Measurements from ENCODE around the gene GALNT17. TPM values are rescaled to one million over a fixed set of nuclear protein-coding genes. Genes with fewer than 3 reads are reported as not detected.

The GALNT17 gene
- total RNA-seq, 3 donors from 2014 or later, result 1.2 to 9.9 (median 3.3) TPM

DNA sequence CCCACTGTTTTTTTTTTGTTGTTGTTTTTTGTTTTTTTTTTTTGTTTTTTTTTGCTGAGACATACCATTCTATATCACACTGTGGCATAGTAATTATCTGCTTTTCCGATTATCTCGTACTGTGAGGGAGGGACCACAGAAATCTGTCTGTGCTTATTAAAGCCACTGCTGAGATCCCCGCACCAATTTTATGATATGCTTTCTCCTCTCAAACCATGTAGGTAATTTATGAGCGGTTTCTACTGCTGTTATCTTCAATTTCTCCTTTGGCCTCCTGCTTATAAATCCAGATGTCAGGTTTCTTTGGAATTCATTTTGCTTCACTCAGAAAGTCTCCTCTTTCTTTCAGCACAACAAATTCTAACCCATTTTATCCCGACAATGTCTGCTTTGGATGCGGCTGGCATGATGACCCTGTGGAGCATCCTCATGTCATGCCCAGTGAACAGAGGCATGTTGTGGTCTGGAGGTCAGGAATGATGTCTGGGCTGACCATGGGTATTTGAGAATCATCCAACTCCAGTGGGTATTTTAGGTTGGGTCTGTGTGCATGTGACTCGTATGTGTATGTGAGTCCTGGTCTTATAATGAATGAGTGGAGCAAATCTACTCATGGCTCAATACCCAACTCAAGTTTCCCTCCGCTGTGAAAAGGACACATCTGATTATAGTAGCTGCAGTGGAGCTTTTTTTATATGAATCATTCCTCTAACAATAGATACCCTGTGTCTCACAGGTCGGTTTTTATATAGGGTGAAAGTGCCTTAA is 213.4 kb downstream of the GALNT17 start:
- Histone ChIP-seq H3K9me3 (peaks cover 0 to 14% of the 10 kb centered on the region in 2 donors), H3K27me3 (no peaks in the 10 kb centered on the region), H3K4me1 (no peaks in the 10 kb centered on the region), H3K36me3 (no peaks in the 10 kb centered on the region), H3K27ac (no peak overlapping the region), H3K4me3 (no peak overlapping the region)
- intact Hi-C loops (cut with DNase I; ENCODE audit: low total_unique reads), result no loop called here
- DNase-seq (ENCODE audit: low spot score in 2 of 2), result no peak
- TF ChIP-seq POLR2A (IDR thresholded peaks at IDR 0.05), result no peak

DNA sequence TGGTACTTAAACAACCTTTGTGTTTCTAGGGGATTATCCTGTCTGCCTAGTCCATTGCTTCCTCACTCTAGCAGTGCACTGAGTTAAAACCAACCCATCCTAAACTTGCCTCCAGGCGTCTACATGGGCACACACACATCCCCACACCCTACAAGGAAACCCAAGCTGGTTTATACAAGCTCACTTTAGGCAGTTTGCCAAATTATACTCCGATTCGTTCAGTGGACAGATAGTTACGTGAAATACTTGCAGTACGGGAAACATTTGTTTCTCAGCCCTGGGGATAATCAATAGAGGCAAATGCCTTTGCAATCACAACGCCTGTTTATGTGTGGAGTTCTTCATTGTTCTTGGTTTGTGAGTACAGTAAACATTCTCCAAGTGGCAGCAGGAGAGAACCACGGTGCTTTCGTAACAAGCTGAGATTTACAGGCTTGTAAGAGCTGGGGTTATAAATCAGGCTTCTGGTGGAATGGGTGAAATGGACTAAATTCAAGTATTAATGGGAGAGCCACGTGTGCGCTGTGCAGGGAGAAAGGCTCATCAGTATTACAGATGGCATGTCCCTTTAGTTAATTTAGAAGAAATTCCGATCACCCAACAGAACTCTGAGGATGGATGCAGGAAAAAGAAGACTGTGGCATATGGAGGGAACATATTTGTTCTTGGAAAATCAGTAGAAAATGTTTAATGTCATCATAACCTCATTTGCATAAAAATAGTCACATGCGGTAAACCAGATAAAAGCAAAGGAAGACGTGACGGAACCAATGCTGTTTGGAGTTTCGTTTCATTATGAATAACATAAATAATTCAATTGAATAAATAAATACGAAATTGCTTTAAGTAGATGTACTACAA is 217.1 kb downstream of the GALNT17 start:
- DNase-seq (ENCODE audit: low spot score in 2 of 2), result no peak
- Histone ChIP-seq H3K27me3 (no peaks in the 10 kb centered on the region), H3K4me1 (no peaks in the 10 kb centered on the region), H3K27ac (no peak overlapping the region), H3K36me3 (no peaks in the 10 kb centered on the region), H3K4me3 (no peak overlapping the region), H3K9me3 (peaks cover 0 to 19% of the 10 kb centered on the region in 2 donors)
- no peak for TF ChIP-seq POLR2A (IDR thresholded peaks at IDR 0.05)
- TF ChIP-seq CTCF (IDR thresholded peaks at IDR 0.05), result no peak
- no peak for TF ChIP-seq POLR2AphosphoS5 (IDR thresholded peaks at IDR 0.05)
- intact Hi-C loops (cut with DNase I; ENCODE audit: low total_unique reads), result no loop called here

GRCh38 chr7:71349682-71350481 is 217.9 kb downstream of the GALNT17 start:
- DNase-seq (ENCODE audit: low spot score in 2 of 2), result no peak
- Histone ChIP-seq H3K4me3 (no peak overlapping the region), H3K27me3 (no peaks in the 10 kb centered on the region), H3K36me3 (no peaks in the 10 kb centered on the region), H3K9me3 (peaks cover 0 to 10% of the 10 kb centered on the region in 2 donors), H3K4me1 (no peaks in the 10 kb centered on the region), H3K27ac (no peak overlapping the region)
- TF ChIP-seq POLR2A (IDR thresholded peaks at IDR 0.05) (no peak), POLR2AphosphoS5 (IDR thresholded peaks at IDR 0.05) (no peak)
- intact Hi-C loops (cut with DNase I; ENCODE audit: low total_unique reads), result no loop called here

DNA sequence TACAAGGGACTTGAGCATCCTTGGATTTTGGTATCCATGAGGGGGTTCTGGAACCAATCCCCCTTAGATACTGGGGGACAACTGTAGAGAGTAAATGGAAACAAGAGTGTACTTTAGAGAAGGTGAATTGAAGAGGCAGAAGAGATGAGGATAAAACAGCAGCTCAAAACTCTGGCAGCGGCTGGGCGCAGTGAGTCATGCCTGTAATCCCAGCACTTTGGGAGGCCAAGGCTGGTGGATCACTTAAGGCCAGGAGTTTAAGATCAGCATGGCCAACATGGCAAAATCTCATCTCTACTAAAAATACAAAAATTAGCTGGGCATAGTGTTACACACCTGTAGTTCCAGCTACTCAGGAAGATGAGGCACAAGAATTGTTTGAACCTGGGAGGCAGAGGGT is 218.7 kb downstream of the GALNT17 start:
- Histone ChIP-seq H3K4me1 (no peaks in the 10 kb centered on the region), H3K4me3 (no peak overlapping the region), H3K27me3 (no peaks in the 10 kb centered on the region), H3K27ac (no peak overlapping the region), H3K9me3 (peaks cover 0 to 10% of the 10 kb centered on the region in 2 donors), H3K36me3 (no peaks in the 10 kb centered on the region)
- TF ChIP-seq POLR2A (IDR thresholded peaks at IDR 0.05), result no peak
- no peak for TF ChIP-seq CTCF (IDR thresholded peaks at IDR 0.05)
- TF ChIP-seq POLR2AphosphoS5 (IDR thresholded peaks at IDR 0.05), result no peak
- no peak for DNase-seq (ENCODE audit: low spot score in 2 of 2)
- intact Hi-C loops (cut with DNase I; ENCODE audit: low total_unique reads), result no loop called here

DNA sequence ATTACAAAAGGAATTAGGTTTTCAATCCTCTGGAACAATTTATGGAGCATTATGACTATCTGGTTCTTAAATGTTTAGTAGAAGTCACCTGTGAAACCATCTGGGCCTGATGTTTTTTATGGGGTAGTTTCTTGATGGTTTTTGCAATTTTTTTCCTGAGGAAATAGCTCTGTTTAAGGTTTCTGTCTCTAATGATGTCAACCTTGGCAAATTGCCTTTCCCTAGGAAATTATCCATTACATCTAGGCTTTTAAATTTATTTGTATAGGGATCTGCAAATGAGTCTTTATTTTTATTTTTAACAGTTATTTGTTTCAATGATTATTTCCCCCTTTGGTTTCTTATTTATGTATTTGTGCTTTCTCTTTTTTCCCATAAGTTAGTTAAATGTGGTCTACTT is 222.8 kb downstream of the GALNT17 start:
- Histone ChIP-seq H3K4me1 (no peaks in the 10 kb centered on the region), H3K36me3 (no peaks in the 10 kb centered on the region), H3K27me3 (no peaks in the 10 kb centered on the region), H3K27ac (no peak overlapping the region), H3K4me3 (no peak overlapping the region), H3K9me3 (peaks cover 5 to 16% of the 10 kb centered on the region in 2 donors)
- TF ChIP-seq CTCF (IDR thresholded peaks at IDR 0.05), result no peak
- TF ChIP-seq POLR2AphosphoS5 (IDR thresholded peaks at IDR 0.05), result no peak
- TF ChIP-seq POLR2A (IDR thresholded peaks at IDR 0.05), result no peak
- DNase-seq (ENCODE audit: low spot score in 2 of 2), result no peak
- intact Hi-C loops (cut with DNase I; ENCODE audit: low total_unique reads), result no loop called here

Data from breast epithelium (tissue), 4 donors.